GM19099 (cell line): ENCODE measurements around the gene NOX3.

Experiments
- POLR2A ChIP-seq: IDR thresholded peaks from 3 replicates; pipeline ENCODE4 v1.6.1; 2011; ENCODE audit warnings: low read depth; ENCODE audit not compliant: insufficient read length; ENCODE audit errors: extremely low read depth

The NOX3 gene

GRCh38 chr6:155455766-155456165 lies at the start of gene NOX3:
NOX3 (minus strand) TSS chr6:155455839; CDS start chr6:155455800, 39 bp downstream.
- TF ChIP-seq POLR2A, result no peak

GRCh38 chr6:155504848-155505607 lies 49.4 kb upstream of the NOX3 start:
- TF ChIP-seq POLR2A, result no peak

GRCh38 chr6:155502393-155502792 lies 46.8 kb upstream of the NOX3 start:
- TF ChIP-seq POLR2A, result no peak

- TF ChIP-seq POLR2A, result no peak
Observed at GRCh38 chr6:155499574-155499973, 43.9 kb upstream of the NOX3 start.

GRCh38 chr6:155498370-155498769 lies 42.7 kb upstream of the NOX3 start:
- no peak for TF ChIP-seq POLR2A

- no peak for TF ChIP-seq POLR2A
Observed at GRCh38 chr6:155497273-155497672, 41.6 kb upstream of the NOX3 start.

- no peak for TF ChIP-seq POLR2A
Observed at GRCh38 chr6:155495011-155495768, 39.6 kb upstream of the NOX3 start.

GRCh38 chr6:155493694-155494143 lies 38.1 kb upstream of the NOX3 start:
- TF ChIP-seq POLR2A, result no peak

- no peak for TF ChIP-seq POLR2A
Observed at GRCh38 chr6:155493026-155493693, 37.5 kb upstream of the NOX3 start.

GRCh38 chr6:155492061-155492735 lies 36.6 kb upstream of the NOX3 start:
- no peak for TF ChIP-seq POLR2A

GRCh38 chr6:155491421-155491820 lies 35.8 kb upstream of the NOX3 start:
- no peak for TF ChIP-seq POLR2A

GRCh38 chr6:155487371-155488130 lies 31.9 kb upstream of the NOX3 start:
- TF ChIP-seq POLR2A, result no peak

- no peak for TF ChIP-seq POLR2A
Observed at GRCh38 chr6:155486721-155487294, 31.2 kb upstream of the NOX3 start.

- no peak for TF ChIP-seq POLR2A
Observed at GRCh38 chr6:155485756-155486155, 30.1 kb upstream of the NOX3 start.

GRCh38 chr6:155483858-155484257 lies 28.2 kb upstream of the NOX3 start:
- TF ChIP-seq POLR2A, result no peak

GRCh38 chr6:155481215-155481614 lies 25.6 kb upstream of the NOX3 start:
- TF ChIP-seq POLR2A, result no peak
